Ammon's horn (tissue), 1 donor: ENCODE results near the gene FTO.
"Not testable (repeated sequence)": the region's sequence is repeated elsewhere in the genome, so short reads cannot be mapped to it uniquely, and the experiment has no call there.

Source experiments
- DNase-seq: peaks from one replicate; pipeline ENCODE4 v3.0.0-alpha.2; 2016; ENCODE audit warnings: low spot score

Gene FTO

DNA sequence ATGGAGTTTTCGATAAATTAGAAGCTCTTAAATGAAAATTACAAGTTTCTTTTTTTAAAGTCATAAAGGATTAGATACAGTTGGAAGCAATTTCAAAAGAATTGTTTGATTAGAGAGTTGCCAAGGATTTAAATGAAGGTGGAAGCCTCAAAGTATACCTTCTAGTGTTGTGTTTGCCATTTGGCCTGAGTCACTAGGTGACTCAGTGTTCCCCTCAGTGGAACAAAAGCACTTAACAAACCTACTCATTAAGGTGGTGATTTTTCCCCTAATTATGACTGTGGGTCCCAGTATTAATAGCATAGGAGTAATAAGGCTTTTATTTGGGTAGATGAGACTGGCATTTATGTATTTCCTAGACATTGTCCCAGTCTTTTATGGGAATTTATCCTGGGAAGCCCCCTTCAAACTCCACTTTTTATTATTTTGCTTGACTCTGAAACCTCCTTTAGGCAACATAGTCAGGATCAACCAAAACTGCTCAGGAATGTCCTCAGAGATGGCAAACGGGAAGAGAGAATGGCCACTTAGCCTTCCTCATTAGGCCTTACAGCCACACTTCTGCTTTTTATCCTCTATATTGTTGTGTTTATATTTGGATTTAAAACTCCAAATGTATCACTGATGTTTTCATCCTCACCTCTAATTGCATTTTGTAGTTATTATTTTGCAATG lies 161.0 kb downstream of the FTO start:
- DNase-seq, result peak; percentile 37

- peak; percentile 60 for DNase-seq
Measured at GRCh38 chr16:53865494-53865863, 161.5 kb downstream of the FTO start.

GRCh38 chr16:53866520-53866919 lies 162.6 kb downstream of the FTO start:
- no peak for DNase-seq

GRCh38 chr16:53870831-53871230 lies 166.9 kb downstream of the FTO start:
- DNase-seq, result no peak

- peak; percentile 36 for DNase-seq
Measured at GRCh38 chr16:53872248-53873221, 168.6 kb downstream of the FTO start.

DNA sequence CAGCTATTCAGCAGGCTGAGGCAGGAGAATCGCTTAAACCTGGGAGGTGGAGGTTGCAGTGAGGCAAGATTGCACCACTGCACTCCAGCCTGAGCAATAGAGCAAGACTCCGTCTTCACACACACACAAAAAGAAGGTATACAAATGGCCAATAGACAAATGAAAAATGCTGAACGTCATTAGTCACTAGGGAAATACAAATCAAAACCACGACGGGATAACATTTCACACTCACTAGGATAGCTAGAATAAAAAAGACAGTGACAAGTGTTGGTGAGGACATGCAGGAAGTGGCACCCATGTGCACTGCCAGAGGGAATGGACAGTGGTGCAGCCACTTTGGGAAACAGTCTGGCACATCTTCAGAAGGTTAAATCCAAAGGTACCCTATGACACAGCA lies 172.9 kb downstream of the FTO start:
- no peak for DNase-seq

DNA sequence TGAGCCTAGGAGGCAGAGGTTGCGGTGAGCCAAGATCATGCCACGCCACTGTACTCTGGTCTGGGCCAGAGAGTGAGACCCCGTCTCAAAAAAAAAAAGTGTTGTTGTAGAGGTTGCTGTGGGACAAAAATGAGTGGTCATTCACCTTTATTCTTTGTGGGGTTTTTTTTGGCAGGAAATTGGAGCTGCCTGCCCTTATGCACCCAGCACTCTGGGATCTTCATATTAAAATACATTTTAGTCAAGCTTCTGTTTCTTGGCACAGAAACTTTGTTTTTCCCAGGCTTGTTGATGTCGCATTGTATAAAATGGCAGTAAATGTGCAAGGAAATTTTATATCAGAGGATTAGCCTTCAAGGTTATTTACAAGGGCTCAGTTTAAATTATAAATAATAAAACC lies 174.3 kb downstream of the FTO start:
- no peak for DNase-seq

- DNase-seq, result no peak
Measured at GRCh38 chr16:53881371-53881770, 177.4 kb downstream of the FTO start.

- DNase-seq, result no peak
Measured at GRCh38 chr16:53882310-53882709, 178.4 kb downstream of the FTO start.

- DNase-seq, result no peak
Measured at GRCh38 chr16:53884748-53885147, 180.8 kb downstream of the FTO start.

DNA sequence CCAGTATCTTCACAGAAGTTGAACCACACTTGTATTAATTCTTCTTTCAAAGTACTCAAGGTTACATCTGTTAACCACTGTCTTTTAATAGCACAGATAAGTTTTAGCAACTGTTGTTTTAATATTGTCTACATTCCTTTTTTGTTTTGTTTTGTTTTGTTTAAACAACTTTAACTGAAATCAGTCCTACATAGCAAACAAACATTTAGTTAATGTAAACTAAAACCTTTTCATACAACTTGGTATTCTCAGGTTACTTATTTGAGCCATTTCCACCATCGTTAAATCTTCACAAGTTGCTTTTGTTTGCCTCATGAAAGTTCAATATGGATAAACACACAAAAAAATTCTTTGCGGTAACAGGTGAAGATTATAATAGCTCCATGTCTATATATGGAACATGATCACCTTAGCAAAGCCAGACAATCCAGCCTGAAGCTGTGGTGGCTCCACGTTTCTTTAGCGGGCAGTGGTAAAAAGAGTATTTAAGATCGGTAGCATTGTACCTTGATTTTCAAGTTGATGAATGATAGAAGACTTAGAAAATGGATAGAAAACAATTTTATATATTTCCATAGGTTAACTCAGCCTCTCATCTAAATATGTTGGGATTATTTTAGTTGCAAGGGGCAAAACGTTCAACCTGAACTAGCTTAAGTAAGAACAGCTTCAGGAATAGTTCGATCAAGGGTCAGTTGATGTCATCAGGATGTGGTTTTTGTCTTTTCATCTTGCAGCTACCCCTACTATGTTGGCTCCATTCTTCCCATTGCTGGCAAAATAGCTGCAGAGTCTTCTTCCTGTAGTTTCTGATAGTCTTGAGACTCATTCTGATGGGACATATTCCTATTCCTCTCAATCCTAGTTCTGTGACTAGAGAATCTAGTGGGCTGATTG lies 182.8 kb downstream of the FTO start:
- DNase-seq, result no peak

DNA sequence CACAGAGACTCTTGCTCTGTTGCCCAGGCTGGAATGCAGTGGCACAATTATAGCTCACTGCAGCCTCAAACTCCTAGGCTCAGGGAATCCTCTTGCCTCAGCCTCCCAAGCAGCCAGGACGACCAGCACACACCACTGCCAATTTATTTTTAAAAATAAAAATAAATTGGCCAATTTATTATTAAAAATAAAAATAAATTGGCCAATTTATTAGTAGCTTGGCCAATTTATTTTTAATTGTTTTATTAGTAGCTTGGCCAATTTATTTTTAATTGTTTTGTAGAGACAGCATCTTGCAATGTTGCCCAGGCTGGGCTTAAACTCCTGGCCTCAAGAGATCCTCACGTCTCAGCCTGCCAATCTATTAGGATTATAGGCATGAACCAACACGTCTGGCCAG lies 184.3 kb downstream of the FTO start:
- no peak for DNase-seq

DNA sequence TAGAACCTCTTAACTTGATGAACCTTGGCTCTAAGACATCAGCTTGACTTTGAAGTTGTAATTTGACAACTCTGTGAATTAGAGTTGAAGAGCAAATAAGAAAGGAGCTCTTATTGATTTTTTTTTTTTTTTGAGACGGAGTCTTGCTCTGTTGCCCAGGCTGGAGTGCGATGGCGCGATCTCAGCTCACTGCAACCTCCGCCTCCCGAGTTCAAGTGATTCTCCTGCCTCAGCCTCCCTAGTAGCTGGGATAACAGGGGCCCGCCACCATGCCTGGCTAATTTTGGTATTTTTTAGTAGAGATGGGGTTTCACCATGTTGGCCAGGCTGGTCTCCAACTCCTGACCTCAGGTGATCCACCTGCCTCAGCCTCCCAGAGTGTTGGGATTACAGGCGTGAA lies 186.9 kb downstream of the FTO start:
- DNase-seq, result not testable (repeated sequence)

DNA sequence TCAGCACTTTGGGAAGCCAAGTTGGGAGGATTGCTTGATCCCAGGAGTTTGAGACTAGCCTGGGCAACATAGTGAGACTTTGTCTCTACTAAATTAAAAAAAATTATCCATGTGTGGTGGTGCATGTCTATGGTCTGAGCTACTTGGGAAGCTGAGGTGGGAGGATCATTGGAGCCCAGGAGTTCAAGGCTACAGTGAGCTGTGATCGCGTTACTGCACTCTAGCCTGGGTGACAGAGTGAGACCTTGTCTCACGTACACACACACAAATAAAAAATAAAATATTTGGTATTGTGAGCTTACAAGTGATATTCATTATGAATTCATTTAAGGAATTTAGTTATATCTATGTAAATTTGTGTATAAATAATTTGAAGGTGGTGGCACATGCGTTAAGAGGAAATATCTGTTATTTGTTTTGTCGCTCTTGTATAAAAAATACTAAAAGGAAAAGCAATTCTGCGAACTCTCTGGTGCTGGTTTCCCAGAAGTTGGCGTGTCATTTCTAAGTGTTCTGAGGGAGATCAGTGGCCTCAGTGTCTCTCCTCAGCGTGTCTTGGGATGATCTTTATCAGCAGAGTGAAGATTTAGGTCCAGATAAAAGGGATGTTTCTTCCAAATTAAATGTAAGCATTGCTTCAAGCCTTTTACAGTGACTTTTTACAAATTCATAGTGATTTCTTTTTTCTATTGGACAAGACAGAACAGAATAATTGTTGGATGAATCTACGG lies 187.6 kb downstream of the FTO start:
- no peak for DNase-seq

- peak; percentile 87 for DNase-seq
Measured at GRCh38 chr16:53892155-53892554, 188.2 kb downstream of the FTO start.

- no peak for DNase-seq
Measured at GRCh38 chr16:53893731-53894435, 189.9 kb downstream of the FTO start.

DNA sequence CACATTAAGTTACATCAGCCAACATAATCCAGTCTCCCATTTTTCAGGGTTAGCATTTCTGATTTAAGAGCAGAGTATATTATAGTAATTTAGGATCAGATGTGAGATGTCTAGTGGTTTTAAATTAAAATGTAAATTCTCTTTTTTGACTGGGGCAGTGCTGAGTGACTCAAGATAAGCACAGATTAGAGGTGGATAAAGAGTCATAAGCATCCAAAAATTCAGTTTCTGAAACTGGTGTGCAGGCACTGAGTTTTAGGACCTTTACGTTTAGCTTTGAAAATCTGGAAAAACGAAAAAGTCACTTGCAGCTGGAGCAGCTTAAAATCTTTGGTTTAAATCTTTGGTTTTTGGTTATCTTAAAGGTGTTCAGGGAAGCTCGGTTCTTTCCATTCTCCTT lies 190.7 kb downstream of the FTO start:
- DNase-seq, result no peak

DNA sequence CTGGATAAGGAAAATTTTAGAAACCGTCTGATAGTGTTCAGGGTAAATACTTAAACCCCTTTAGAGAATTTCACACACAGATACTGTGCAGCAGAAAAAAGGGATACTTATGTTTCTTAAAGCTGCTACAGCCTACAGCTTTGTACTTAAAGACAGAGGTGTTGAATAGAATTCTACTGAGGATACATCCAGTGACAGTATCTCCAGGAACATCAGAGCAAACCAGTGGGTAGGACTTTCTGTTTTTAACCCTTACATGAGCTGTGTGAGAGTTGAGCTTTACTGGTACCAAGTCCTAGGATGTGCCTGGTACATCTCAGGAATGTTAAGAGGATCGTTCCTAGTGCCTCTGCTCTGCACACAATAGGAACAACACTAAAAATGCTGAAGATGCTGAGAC lies 191.5 kb downstream of the FTO start:
- DNase-seq, result no peak

- DNase-seq, result no peak
Measured at GRCh38 chr16:53895851-53896250, 191.9 kb downstream of the FTO start.

DNA sequence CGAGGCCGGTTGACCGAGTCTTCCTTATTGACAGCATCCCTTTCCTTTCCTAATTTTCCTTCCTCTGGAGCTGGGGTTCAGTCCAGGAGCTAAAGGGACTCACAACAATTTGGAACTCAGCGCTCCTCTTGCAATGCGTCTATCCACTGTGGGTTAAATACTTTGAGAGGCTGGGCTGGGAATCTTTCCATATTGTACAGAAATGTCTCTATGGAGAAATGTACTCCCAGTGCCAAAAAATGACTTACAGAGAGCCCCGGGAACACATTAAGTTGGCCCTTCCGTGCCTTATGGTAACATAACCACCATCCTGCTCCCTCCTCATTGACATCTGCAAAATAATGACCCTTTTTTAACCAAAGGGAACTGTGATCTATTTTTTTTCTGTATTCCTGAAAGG lies 192.8 kb downstream of the FTO start:
- DNase-seq, result no peak

GRCh38 chr16:53898993-53899392 lies 195.0 kb downstream of the FTO start:
- DNase-seq, result no peak
